Rectal smooth muscle tissue (tissue), 1 donor: Measurements from ENCODE around the gene TENT5A.
"Not testable (repeated sequence)": the region's sequence is repeated elsewhere in the genome, so short reads cannot be mapped to it uniquely, and the experiment has no call there.

Experiments
- H3K27ac ChIP-seq: one replicate; pipeline ENCODE4 v1.7.0; 2013; ENCODE audit warnings: low read depth, low read length, inconsistent platforms
- H3K27me3 ChIP-seq: one replicate; pipeline ENCODE4 v1.7.0; 2013; ENCODE audit warnings: low read length; ENCODE audit not compliant: control insufficient read depth, insufficient read depth
- H3K36me3 ChIP-seq: one replicate; pipeline ENCODE4 v1.7.0; 2013; ENCODE audit warnings: low read length; ENCODE audit not compliant: control insufficient read depth, insufficient read depth
- H3K4me1 ChIP-seq: one replicate; pipeline ENCODE4 v1.7.0; 2013; ENCODE audit warnings: low read length; ENCODE audit not compliant: control insufficient read depth, insufficient read depth
- H3K4me3 ChIP-seq: one replicate; pipeline ENCODE4 v1.7.0; 2013; ENCODE audit warnings: low read length
- H3K9ac ChIP-seq: one replicate; pipeline ENCODE4 v1.7.0; 2013; ENCODE audit warnings: low read length

Gene TENT5A

DNA sequence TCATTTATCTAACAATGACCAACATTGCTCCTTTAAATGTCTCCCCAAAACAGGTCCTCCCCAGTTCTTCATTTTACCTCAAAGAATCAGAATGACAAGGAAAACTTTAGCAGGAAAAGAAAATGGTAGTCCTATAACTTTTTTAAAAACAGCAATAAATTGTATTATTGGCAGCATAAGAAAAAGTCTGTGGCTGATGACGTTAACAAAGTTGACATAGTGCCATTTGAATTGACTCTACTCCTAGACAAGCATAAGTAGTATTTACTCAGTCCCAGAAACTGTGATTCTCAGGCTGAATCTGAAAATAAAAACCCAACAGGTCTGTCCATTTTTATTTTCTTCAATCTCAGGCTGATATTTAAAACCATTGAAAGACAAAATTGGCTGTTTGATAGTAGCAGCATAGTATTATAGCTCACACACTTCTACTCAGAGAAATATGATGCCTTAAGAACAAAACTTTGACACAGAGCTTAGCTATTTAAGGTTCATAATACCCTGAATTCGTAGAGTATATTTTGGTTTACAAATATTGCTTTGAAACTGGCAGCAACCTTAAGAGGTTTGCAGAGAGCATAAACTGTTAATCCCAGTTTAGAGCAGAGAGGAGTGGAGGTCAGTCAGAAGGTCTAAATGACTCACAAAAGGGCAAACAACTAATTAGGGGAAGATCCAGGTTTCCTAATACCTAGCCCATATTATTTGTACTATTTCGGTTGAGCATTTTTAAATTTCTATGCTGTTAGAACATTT is 35.0 kb upstream of the TENT5A start:
- H3K4me3 ChIP-seq: no peak overlapping the region
- no peaks in the 10 kb centered on the region for H3K36me3 ChIP-seq
- H3K9ac ChIP-seq: no peak overlapping the region
- H3K27ac ChIP-seq: no peak overlapping the region
- H3K27me3 ChIP-seq: no peaks in the 10 kb centered on the region
- no peaks in the 10 kb centered on the region for H3K4me1 ChIP-seq

DNA sequence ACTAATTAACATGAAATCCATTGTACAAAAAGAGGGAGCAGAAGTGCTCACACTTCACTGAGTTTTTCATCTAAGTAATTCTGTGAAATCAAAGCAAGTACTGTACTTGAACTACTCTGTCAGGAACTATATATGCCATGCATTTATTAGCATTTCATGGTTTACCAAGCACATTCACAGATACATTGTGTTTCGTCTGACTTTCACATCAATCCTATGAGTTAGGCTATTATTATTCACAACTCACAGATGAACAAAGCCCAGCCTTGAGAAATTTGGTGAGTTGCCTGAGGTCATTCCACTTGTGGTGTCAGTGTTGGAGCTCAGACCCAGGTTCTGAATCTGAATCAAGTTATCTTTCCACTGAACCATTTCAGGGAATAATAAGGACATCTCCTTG is 33.7 kb upstream of the TENT5A start:
- Histone ChIP-seq H3K27ac (no peak overlapping the region), H3K9ac (no peak overlapping the region), H3K36me3 (no peaks in the 10 kb centered on the region), H3K4me1 (no peaks in the 10 kb centered on the region), H3K27me3 (no peaks in the 10 kb centered on the region), H3K4me3 (no peak overlapping the region)

DNA sequence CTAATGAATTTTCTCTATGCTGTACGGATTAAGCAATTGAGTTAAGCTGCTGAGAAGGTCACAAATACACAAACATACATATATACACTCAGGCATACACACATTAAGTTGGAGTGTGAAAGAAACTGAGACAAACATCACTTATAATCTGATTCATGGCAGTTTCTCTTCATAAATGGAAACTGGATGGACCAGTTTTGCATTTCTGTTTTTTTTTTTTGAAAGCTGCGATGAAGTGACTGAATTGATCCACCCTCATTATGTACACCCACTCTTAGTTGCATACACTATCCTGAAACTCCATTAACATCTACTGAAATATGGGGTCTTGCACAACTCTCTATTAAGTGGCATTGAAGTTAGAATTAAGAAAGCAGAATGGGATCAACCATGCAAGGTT is 32.9 kb upstream of the TENT5A start:
- Histone ChIP-seq H3K36me3 (no peaks in the 10 kb centered on the region), H3K27me3 (no peaks in the 10 kb centered on the region), H3K4me3 (no peak overlapping the region), H3K9ac (no peak overlapping the region), H3K4me1 (no peaks in the 10 kb centered on the region), H3K27ac (no peak overlapping the region)

DNA sequence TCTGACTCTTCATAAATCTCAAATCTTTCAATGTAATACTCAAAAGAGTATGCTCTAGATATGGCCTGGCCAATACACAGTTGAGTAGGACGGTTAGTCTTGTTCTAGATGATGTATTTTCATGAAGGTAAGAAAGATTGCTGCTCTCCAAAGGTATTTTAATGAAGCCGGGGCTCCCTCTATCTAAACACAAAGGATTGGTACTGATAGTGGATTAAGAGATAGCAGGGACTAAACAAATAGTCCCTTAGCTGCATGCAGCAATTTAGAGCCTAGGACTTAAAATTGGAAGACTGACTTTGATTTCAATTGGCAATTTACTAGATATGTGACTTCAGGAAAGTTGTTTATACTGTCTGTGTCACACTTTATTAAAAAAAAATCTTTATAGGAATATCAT is 31.4 kb upstream of the TENT5A start:
- Histone ChIP-seq H3K27me3 (no peaks in the 10 kb centered on the region), H3K36me3 (no peaks in the 10 kb centered on the region), H3K4me3 (no peak overlapping the region), H3K4me1 (no peaks in the 10 kb centered on the region), H3K9ac (no peak overlapping the region), H3K27ac (no peak overlapping the region)

DNA sequence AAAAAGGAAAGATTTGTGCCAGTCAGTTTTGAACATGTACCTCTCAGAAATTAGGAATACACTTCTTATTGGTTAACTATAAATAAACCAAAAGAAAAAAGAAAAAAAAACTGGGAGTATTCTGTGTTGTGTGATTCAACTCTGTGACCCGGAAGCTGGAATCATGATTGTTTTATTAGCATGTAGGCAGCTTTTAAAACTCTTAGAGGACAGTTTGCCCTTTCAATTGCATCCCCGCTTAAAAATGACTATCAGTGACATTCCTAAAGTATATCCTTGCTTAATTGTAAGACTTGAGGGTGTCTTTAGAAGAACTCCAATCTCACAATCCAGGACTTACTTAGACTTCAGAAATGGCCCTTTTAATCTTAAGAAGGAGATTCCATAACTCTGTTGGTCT is 29.1 kb upstream of the TENT5A start:
- no peak overlapping the region for H3K4me3 ChIP-seq
- no peaks in the 10 kb centered on the region for H3K4me1 ChIP-seq
- no peak overlapping the region for H3K27ac ChIP-seq
- H3K9ac ChIP-seq: no peak overlapping the region
- H3K36me3 ChIP-seq: no peaks in the 10 kb centered on the region
- no peaks in the 10 kb centered on the region for H3K27me3 ChIP-seq

DNA sequence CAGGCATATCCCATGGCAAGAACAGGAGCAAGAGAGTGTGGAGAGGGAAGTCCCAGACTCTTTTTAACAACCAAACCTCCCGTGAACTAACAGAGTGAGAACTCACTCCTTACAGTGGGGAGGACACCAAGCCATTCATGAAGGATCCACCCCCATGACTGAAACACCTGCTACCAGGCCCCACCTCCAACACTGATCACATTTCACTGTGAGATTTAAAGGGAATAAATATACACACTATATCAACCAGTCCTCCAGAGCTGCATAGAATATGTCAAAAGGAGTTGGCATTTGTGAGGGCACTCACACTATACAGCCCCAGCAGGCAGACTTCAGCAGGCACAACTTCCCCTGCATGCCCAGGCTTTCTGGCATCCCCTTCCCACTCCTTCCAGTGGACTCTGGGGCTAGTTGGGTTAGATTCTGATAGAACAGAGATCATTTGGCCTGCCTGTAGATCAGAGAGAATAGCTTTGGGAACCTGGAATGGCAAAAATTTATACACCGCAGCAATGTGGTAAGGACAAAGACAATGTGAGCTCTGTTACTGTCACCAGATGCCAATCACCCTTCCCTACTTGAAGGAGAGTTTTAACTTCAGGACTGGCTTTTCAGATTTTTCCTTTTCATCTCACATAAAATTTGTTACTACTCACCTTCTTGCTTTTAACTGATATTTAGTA is 25.2 kb upstream of the TENT5A start:
- no peak overlapping the region for H3K4me3 ChIP-seq
- H3K36me3 ChIP-seq: no peaks in the 10 kb centered on the region
- no peaks in the 10 kb centered on the region for H3K27me3 ChIP-seq
- H3K9ac ChIP-seq: no peak overlapping the region
- no peaks in the 10 kb centered on the region for H3K4me1 ChIP-seq
- H3K27ac ChIP-seq: no peak overlapping the region

DNA sequence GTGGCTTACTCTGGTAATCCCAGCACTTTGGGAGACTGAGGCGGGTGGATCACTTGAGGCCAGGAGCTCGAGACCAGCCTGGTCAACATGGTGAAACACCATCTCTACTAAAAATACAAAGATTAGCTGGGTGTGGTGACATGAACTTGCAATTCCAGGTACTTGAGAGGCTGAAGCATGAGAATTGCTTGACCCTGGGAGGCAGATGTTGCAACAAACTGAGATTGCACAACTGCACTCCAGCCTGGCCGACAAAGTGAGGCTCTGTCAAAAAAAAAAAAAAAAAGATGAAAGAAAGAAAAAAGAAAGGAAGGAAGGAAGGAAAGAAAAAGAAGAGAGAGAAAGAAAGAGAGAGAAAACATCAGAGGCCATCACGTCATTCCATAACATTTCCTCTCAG is 23.7 kb upstream of the TENT5A start:
- not testable (repeated sequence) for H3K27me3 ChIP-seq, H3K9ac ChIP-seq, H3K36me3 ChIP-seq, H3K4me1 ChIP-seq, H3K4me3 ChIP-seq, H3K27ac ChIP-seq

DNA sequence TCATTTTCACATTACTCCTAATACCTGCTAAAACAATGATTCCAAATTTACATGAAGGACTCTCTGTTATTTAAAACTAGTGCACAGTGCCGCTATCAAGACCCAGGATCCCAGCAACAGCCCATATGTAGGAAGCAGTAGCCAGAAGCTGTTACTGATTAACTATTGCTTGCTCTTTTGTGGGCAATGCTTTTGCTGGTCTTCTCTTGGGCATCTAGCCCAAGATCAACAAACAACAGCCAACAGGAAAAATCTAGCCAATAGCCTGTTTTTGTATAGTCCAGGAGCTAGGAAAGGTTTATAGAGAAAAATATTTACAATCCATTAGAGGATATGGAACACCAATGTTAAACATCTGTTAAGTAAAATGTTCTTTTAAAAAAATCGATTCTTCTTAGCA is 22.1 kb upstream of the TENT5A start:
- Histone ChIP-seq H3K4me3 (no peak overlapping the region), H3K27me3 (no peaks in the 10 kb centered on the region), H3K27ac (no peak overlapping the region), H3K9ac (no peak overlapping the region), H3K4me1 (no peaks in the 10 kb centered on the region), H3K36me3 (no peaks in the 10 kb centered on the region)

DNA sequence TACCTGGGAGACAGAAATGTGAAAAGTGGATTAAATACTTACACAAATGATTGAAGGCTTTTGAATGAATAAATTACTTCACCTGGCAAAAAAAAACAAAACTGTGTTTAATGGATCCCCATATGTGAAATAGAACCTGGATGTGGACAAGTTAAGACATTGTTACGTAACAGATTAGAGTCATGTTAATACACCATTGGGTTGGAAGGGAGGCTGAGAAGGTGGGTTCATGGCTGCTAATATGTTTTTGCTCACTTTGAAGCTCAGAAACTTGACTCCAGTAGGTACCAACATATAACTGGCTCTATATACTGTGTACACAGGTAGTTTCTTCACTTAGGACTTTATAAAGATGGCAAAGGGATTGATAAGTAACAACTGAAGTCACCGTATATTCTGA is 21.4 kb upstream of the TENT5A start:
- no peak overlapping the region for H3K4me3 ChIP-seq
- no peaks in the 10 kb centered on the region for H3K27me3 ChIP-seq
- H3K27ac ChIP-seq: no peak overlapping the region
- no peak overlapping the region for H3K9ac ChIP-seq
- H3K36me3 ChIP-seq: no peaks in the 10 kb centered on the region
- no peaks in the 10 kb centered on the region for H3K4me1 ChIP-seq

DNA sequence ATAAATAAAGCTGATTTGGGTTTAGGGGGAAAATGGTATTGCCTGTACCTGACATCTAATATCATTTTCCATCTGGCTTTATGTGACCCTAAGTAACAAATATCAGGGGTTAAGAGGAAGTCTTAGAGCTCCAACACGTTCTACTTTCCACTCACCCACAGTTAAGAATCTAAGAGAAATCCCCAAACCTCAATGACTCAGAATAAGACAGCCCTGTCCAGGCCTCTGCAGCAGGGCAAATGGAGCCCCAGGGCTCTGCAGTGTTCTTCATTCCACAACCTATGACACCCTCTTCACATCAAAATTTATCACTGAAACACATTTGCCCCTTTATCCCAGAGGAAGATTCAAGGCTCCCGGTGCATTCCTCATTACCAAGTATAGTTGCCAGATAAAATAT is 20.3 kb upstream of the TENT5A start:
- no peak overlapping the region for H3K4me3 ChIP-seq
- no peak overlapping the region for H3K9ac ChIP-seq
- H3K36me3 ChIP-seq: no peaks in the 10 kb centered on the region
- no peaks in the 10 kb centered on the region for H3K27me3 ChIP-seq
- no peaks in the 10 kb centered on the region for H3K4me1 ChIP-seq
- H3K27ac ChIP-seq: no peak overlapping the region

DNA sequence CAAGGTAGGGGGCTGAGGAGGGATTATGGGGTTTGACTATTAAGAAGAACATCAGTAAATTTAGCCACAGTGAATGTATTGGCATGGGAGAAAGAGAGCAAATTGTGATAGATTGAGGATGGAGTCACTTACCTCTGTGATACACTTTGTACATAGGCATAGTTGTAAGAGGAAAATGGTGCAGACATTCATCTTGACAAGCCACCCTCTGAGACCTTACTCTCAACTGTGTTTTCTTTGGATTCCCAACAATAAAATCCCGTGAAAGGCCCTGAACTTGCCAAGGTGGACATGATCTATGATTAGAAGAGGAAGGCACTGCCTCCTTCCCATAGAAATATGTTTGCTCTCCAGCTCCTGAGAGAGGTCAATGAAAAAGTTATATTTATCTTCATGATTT is 18.6 kb upstream of the TENT5A start:
- no peaks in the 10 kb centered on the region for H3K36me3 ChIP-seq
- H3K4me1 ChIP-seq: no peaks in the 10 kb centered on the region
- no peak overlapping the region for H3K9ac ChIP-seq
- H3K27ac ChIP-seq: no peak overlapping the region
- H3K4me3 ChIP-seq: no peak overlapping the region
- H3K27me3 ChIP-seq: no peaks in the 10 kb centered on the region

DNA sequence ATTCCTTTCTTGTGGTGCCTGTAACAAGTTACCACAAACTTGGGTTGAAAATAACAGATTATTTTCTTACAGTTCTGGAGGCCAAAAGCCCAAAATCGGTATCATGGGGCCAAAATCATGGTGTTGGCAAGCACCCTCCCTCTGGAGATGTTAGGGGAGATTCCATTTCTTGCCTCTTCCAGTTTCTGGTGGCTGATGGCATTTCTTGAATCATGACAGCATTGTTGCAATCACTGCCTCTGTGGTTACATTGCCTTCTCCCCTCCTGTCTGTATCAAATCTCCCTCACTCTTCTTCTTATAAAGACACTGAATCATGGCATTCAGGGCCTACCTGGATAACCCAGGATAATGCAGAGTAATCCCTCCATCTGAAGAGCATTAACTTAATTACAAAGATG is 17.9 kb upstream of the TENT5A start:
- Histone ChIP-seq H3K4me1 (no peaks in the 10 kb centered on the region), H3K27me3 (no peaks in the 10 kb centered on the region), H3K27ac (no peak overlapping the region), H3K9ac (no peak overlapping the region), H3K36me3 (no peaks in the 10 kb centered on the region), H3K4me3 (no peak overlapping the region)

DNA sequence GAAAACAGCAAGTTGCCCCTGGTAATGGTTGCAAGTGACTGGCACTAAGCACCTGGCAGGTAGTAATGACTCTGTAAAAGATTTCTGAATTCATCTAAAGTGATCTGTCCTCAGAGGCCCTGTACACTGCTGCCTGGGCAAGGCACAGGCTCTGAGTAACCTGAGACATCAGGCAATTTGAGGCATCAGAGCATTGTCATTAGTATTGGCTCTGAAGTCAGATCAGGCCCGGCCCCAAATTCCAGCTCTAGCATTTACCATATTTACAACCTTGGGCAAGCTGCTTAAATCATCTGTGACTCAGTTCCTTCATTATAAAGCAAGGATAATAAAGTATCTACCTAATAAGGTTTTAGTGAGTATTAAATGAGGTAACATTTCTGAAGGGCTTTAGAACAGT is 17.3 kb upstream of the TENT5A start:
- Histone ChIP-seq H3K4me1 (no peaks in the 10 kb centered on the region), H3K36me3 (no peaks in the 10 kb centered on the region), H3K9ac (no peak overlapping the region), H3K4me3 (no peak overlapping the region), H3K27me3 (no peaks in the 10 kb centered on the region), H3K27ac (no peak overlapping the region)
